HepG2 (cell line): ENCODE measurements around the gene C10orf71. TPM values are rescaled to one million over a fixed set of nuclear protein-coding genes. Genes with fewer than 3 reads are reported as not detected.
A peak's percentile ranks its signal among the peaks of the same experiment; 100 is the strongest.

Experiments
- ATAC-seq: fragments of 200-7000 bp; cut with Tn5 transposase; 3 replicates; pipeline ENCODE4 v1.9.1; 2020; ENCODE audit warnings: mild to moderate bottlenecking, moderate library complexity
- BruUV-seq: library from RNA; stranded (reverse); fragments of 400-500 nt; replicated peaks from 2 replicates; lab custom pipeline; 2021; lab: Mats Ljungman, UMichigan
- CTCF ChIA-PET: fragments of 300-600 bp; formaldehyde crosslinking; extraction: SDS; loops from one replicate; lab custom pipeline; 2021; ENCODE audit warnings: low total read pairs, inconsistent platforms, low intra/inter-chr PET ratio; lab: Yijun Ruan, JAX
- POLR2A ChIA-PET: fragments of 350-600 bp; sonication (Branson Sonifier 250); formaldehyde crosslinking; loops from one replicate; lab custom pipeline; 2020; ENCODE audit warnings: antibody characterized with exemption, inconsistent platforms; lab: Yijun Ruan, JAX
- DNase-seq: peaks from one replicate; pipeline ENCODE4 v3.0.0-alpha.2; 2015; ENCODE audit warnings: low spot score
- FAIRE-seq: peaks from 3 replicates; lab custom pipeline; 2011; peaks lifted over from hg19 to GRCh38; lab: Jason Lieb, UNC
- H2AFZ ChIP-seq: one replicate; pipeline ENCODE4 v1.6.1; 2011; ENCODE audit warnings: low read length, inconsistent platforms
- H3K27ac ChIP-seq: fragments of 300-600 bp; 3 replicates; pipeline ENCODE4 v1.8.0; 2011; ENCODE audit warnings: mixed run types, mild to moderate bottlenecking, mixed read lengths, low read length, inconsistent platforms; ENCODE audit not compliant: insufficient read depth; ENCODE audit errors: extremely low read length
- H3K27me3 ChIP-seq, 2 experiments: fragments of 200-600 bp in 1 of 2; 2 replicates in 1 of 2; 3 replicates in 1 of 2; pipeline versions ENCODE4 v1.6.0 to v1.8.0; 2011; ENCODE audit warnings: low read length in 2 of 2, mild to moderate bottlenecking in 2 of 2, moderate library complexity in 2 of 2, inconsistent platforms in 1 of 2; ENCODE audit not compliant: insufficient read depth in 2 of 2, control insufficient read depth in 1 of 2
- H3K36me3 ChIP-seq, 2 experiments: fragments of 200-600 bp in 1 of 2; replicated peaks in 1 of 2; 2 replicates in 1 of 2; 3 replicates in 1 of 2; pipeline versions ENCODE4 v1.5.1 to v1.8.0; 2011; ENCODE audit warnings: low read length in 2 of 2, inconsistent platforms in 1 of 2; ENCODE audit not compliant: insufficient read depth in 2 of 2, control insufficient read depth in 1 of 2
- H3K4me1 ChIP-seq: 2 replicates; pipeline ENCODE4 v1.5.1; 2012; ENCODE audit warnings: low read length, inconsistent platforms; ENCODE audit not compliant: insufficient read depth
- H3K4me2 ChIP-seq: 2 replicates; pipeline ENCODE4 v1.6.0; 2011; ENCODE audit warnings: low read depth, low read length, inconsistent platforms
- H3K4me3 ChIP-seq, 3 experiments: fragments of 200-600 bp in 1 of 3; sonication (generic), shearing (Covaris generic) in 1 of 3; replicated peaks in 1 of 3; 2 replicates each; pipeline ENCODE4 v1.5.1; 2011 to 2016; ENCODE audit warnings: low read length in 3 of 3, inconsistent platforms in 2 of 3, low read depth in 2 of 3, mild to moderate bottlenecking in 2 of 3, control low read depth in 1 of 3, mixed read lengths in 1 of 3; ENCODE audit not compliant: insufficient read depth in 1 of 3
- H3K79me2 ChIP-seq: one replicate; pipeline ENCODE4 v1.6.1; 2011; ENCODE audit warnings: low read length, inconsistent platforms; ENCODE audit not compliant: insufficient read depth
- H3K9ac ChIP-seq: 2 replicates; pipeline ENCODE4 v1.6.0; 2011; ENCODE audit warnings: mild to moderate bottlenecking, low read depth, low read length, inconsistent platforms; ENCODE audit not compliant: insufficient read depth
- H3K9me3 ChIP-seq: 2 replicates; pipeline ENCODE4 v1.5.1; 2012; ENCODE audit warnings: mild to moderate bottlenecking, low read length
- H4K20me1 ChIP-seq: 2 replicates; pipeline ENCODE4 v1.6.0; 2011; ENCODE audit warnings: inconsistent platforms, mild to moderate bottlenecking, low read length, moderate library complexity; ENCODE audit not compliant: insufficient read depth
- CREB1 ChIP-seq, 2 experiments: fragments of 450-650 bp in 1 of 2; IDR thresholded peaks; 2 replicates each; pipeline ENCODE4 v1.6.1; 2016 to 2017; ENCODE audit warnings: control low read depth in 1 of 2, mild to moderate bottlenecking in 1 of 2, missing compliant biosample characterization in 1 of 2, missing genetic modification characterization in 1 of 2
- E2F2 ChIP-seq: sonication (generic); formaldehyde crosslinking; IDR thresholded peaks from 2 replicates; pipeline ENCODE4 v1.4.0; 2020; ENCODE audit warnings: missing genetic modification reagents, borderline replicate concordance
- GABPA ChIP-seq, 2 experiments: IDR thresholded peaks; 2 replicates each; pipeline ENCODE4 v1.6.1; 2011 to 2016; ENCODE audit warnings: low read depth in 2 of 2, low read length in 1 of 2, missing biosample characterization in 1 of 2, missing genetic modification characterization in 1 of 2
- HNF4A ChIP-seq: sonication (generic); formaldehyde crosslinking; IDR thresholded peaks from 2 replicates; pipeline ENCODE4 v1.4.0; 2020; ENCODE audit warnings: missing genetic modification reagents
- MED13 ChIP-seq: sonication (generic); formaldehyde crosslinking; IDR thresholded peaks from 2 replicates; pipeline ENCODE4 v1.5.0; 2020; ENCODE audit warnings: missing genetic modification reagents
- PAWR ChIP-seq: sonication (generic); formaldehyde crosslinking; IDR thresholded peaks from 2 replicates; pipeline ENCODE4 v1.4.0; 2020; ENCODE audit warnings: missing genetic modification reagents, mild to moderate bottlenecking, borderline replicate concordance
- PRDM10 ChIP-seq: sonication (generic); formaldehyde crosslinking; IDR thresholded peaks from 2 replicates; pipeline ENCODE4 v1.4.0; 2020; ENCODE audit warnings: low read depth, missing genetic modification reagents
- RFXAP ChIP-seq: sonication (generic); formaldehyde crosslinking; IDR thresholded peaks from 2 replicates; pipeline ENCODE4 v1.4.0; 2020; ENCODE audit warnings: missing genetic modification reagents, borderline replicate concordance
- STAT5B ChIP-seq: sonication (generic); formaldehyde crosslinking; IDR thresholded peaks from 2 replicates; pipeline ENCODE4 v1.4.0; 2020; ENCODE audit warnings: missing genetic modification reagents
- ZNF329 ChIP-seq: sonication (generic); formaldehyde crosslinking; IDR thresholded peaks from 2 replicates; pipeline ENCODE4 v1.9.0; 2021; ENCODE audit warnings: low read depth, mild to moderate bottlenecking, missing genetic modification reagents
- WGBS: methylation state at CpG from one replicate; pipeline ENCODE4 v1.1.6; 2017; ENCODE audit warnings: low lambda C conversion rate; 5-methylcytosine and 5-hydroxymethylcytosine counted together
- in situ Hi-C: cut with HindIII; loops from 2 replicates; pipeline ENCODE4 v1.10.0; 2017; ENCODE audit warnings: low pct_unique_long_range_greater_than_20kb; ENCODE audit not compliant: extremely low pct_ligation_motif_present
- intact Hi-C: fragments of 100-400 bp; cut with micrococcal nuclease; formaldehyde crosslinking; loops from one replicate; pipeline ENCODE4 v1.10.0; 2022; ENCODE audit not compliant: unreplicated experiment
- polyA plus RNA-seq, 8 experiments: library from polyadenylated mRNA; depleted of rRNA in 3 of 8; stranded (reverse) in 7 of 8; unstranded in 1 of 8; fragments of >200 nt; fragmentation: Illumina TruSeq in 4 of 8; extraction: Trizol in 4 of 8; gene quantifications; 2 replicates each; pipeline versions ENCODE4 v1.2.1 to v1.2.3, GENCODE V29; 2011 to 2016; ENCODE audit warnings: low read depth in 4 of 8, missing spikeins in 1 of 8, mixed read lengths in 1 of 8; ENCODE audit not compliant: insufficient read depth in 1 of 8
- total RNA-seq, 5 experiments: library from RNA; depleted of rRNA; stranded (reverse); fragments of >200 nt; fragmentation: Illumina TruSeq; extraction: Trizol; gene quantifications; 2 replicates each; pipeline ENCODE4 v1.2.3, GENCODE V29; 2016; ENCODE audit warnings: low read depth in 1 of 5

The C10orf71 gene
- total and polyA plus RNA-seq, 2 of the 13 experiments (the other 11 are each of a cell fraction or from before 2014, with no cell fraction given): not detected

GRCh38 chr10:49370326-49371100 is 71.5 kb downstream of the C10orf71 start:
- Histone ChIP-seq H3K36me3 (no peaks in the 10 kb centered on the region), H3K9ac (no peak overlapping the region), H3K4me3 (no peak overlapping the region), H4K20me1 (no peaks in the 10 kb centered on the region)
- in situ Hi-C loops: no loop called here
- no peak for TF ChIP-seq PAWR (CRISPR knock-in tag)
- no peak for TF ChIP-seq MED13 (CRISPR knock-in tag)
- TF ChIP-seq HNF4A (CRISPR knock-in tag): no peak
- TF ChIP-seq, all 625 proteins: peak for 0
- intact Hi-C loops: no loop called here
- Histone ChIP-seq H3K4me1 (no peaks in the 10 kb centered on the region), H3K9me3 (no peaks in the 10 kb centered on the region), H3K4me2 (no peak overlapping the region), H3K79me2 (no peaks in the 10 kb centered on the region), H3K27me3 (0 out of 5 replicates have a peak, but pooled peaks cover 0 to 3% of the 10 kb centered on the region in 2 experiments), H3K27ac (no peak overlapping the region), H2AFZ (no peak overlapping the region)
- ChIA-PET CTCF (no interaction called here), POLR2A (no interaction called here)
- DNase-seq (no peak), FAIRE-seq (no peak), ATAC-seq (no peak)
- WGBS: 31% methylated on average over 8 of the region's 8 CpGs
- BruUV-seq: no TSS peak

GRCh38 chr10:49371967-49372366 is 73.0 kb downstream of the C10orf71 start:
- no peaks in the 10 kb centered on the region for H4K20me1 ChIP-seq
- H3K27ac ChIP-seq: no peak overlapping the region
- BruUV-seq: no TSS peak
- H3K4me1 ChIP-seq: no peaks in the 10 kb centered on the region
- in situ Hi-C loops: no loop called here
- FAIRE-seq (no peak), ATAC-seq (no peak), DNase-seq (no peak)
- ChIA-PET POLR2A (no interaction called here), CTCF (no interaction called here)
- H3K4me3 ChIP-seq: no peak overlapping the region
- WGBS: 4% methylated on average over 3 of the region's 3 CpGs
- H3K27me3 ChIP-seq: 0 out of 5 replicates have a peak, but pooled peaks cover 0 to 5% of the 10 kb centered on the region in 2 experiments
- intact Hi-C loops: no loop called here
- TF ChIP-seq GABPA (IDR thresholded peaks at IDR 0.05; ENCODE audit: low read depth, low read length) (no peak), GABPA (CRISPR knock-in tag; IDR thresholded peaks at IDR 0.05; ENCODE audit: low read depth) (no peak), PRDM10 (no peak), ZNF329 (CRISPR knock-in tag) (no peak), RFXAP (no peak), STAT5B (CRISPR knock-in tag) (no peak), E2F2 (CRISPR knock-in tag) (no peak), CREB1 (IDR thresholded peaks at IDR 0.05) (0 out of 2 replicates have a peak, but pooled peaks have one; percentile 12), CREB1 (CRISPR knock-in tag; IDR thresholded peaks at IDR 0.05) (no peak)
- TF ChIP-seq, all 625 proteins: peak for 1
- Histone ChIP-seq H2AFZ (no peak overlapping the region), H3K9ac (no peak overlapping the region), H3K9me3 (no peaks in the 10 kb centered on the region), H3K4me2 (no peak overlapping the region), H3K36me3 (no peaks in the 10 kb centered on the region), H3K79me2 (no peaks in the 10 kb centered on the region)
